HG03565 (cell line): Measurements from ENCODE around the gene SLC4A1.

Experiments used
- ATAC-seq: cut with Tn5 transposase; IDR thresholded peaks from one replicate; pipeline ENCODE4 v1.9.1; 2021; ENCODE audit warnings: mild to moderate bottlenecking, moderate library complexity; ENCODE audit not compliant: unreplicated experiment

SLC4A1 gene

DNA sequence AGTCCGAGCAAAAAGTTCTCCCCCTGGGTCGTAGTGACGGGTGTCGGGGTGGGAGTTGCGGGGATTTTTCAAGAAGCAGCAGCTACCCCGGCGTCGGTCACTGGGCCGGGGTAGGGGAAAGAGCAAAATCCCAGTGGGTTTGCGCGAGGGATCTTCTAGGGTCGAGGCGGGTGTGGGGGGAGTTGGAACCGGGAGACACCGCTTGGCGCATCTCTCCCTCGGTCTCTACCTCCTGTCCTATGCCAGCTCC is 46.1 kb downstream of the SLC4A1 start:
- no peak for ATAC-seq

DNA sequence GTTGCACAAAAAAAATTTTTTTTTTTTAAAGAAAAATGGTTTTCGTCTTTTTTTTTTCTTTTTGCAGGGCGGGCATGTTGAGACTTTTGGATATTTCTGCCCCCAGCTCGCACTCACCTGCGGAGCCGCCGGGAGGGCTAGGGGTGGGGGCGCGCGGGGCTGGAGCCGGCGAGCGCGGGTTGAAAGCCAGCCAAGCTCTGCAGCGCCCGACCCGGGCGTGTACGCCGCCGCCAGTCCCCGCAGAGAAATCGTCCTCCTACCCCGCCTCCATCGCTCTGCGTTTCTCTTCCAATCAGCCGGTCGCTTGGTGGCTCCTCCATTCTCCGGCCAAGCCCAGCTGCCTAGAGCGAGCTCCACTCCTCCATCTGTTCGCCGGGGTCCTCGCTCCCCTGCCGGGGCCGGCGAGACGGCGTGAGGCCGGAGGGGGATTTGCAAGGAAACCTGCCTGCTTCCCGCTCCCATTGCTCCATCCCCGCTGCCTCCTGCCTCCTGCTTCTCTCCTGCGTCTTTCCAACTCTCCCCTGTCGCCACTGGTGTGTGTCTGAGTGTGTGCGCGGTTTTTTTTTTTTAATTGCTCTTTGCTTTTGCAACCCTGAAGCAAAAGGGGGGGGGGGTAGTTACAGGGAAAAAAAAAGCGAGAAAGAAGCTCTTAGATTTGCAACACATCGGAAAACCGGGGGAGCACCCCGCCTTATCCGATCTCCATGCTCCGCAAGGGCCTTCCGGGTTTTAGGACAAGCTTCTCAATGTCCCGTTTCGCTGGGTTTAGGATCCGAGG is 46.7 kb downstream of the SLC4A1 start:
- no peak for ATAC-seq

DNA sequence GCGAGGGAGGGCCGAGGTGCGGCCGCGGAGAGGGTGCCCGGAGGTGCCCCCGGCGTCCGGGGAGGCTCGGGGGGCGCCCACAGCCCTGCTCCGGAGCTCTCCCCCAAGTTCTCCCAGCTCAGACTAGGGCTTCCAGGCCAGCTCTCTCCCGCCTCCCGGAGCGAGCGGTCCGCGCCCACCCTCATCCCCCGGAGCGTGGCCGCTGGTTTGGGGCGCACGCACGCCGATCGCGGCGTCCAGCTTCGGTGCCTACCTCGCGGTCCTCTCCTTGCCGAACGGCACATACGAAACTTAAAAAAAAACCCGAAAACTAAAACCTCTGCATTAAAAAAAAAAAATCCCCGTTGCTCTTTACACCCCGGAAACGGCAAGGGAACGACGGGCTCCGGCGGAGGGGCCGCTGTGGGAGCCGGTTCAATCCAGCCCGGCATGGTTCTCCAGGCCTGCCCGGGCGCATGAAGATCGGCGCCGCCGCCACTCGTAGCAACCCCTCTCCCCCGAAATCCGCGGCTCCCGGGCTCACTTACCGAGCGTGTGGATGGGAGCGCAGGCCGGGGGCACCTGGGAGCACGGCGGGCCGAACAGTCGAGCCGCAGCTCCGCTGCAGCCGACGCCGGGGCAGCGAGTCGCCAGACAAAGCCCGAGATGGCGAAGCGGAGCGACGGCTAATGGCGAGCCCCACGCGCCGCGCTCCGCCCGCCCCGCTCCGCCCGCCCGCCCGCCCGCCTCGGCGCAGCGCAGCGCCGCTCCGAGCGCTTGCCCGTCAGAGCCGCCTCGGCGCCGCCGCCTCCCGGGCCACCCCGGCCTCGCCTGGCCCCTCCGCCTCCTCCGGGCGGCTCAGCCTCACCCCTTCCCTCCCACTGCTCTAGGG is 47.5 kb downstream of the SLC4A1 start:
- ATAC-seq, result no peak

DNA sequence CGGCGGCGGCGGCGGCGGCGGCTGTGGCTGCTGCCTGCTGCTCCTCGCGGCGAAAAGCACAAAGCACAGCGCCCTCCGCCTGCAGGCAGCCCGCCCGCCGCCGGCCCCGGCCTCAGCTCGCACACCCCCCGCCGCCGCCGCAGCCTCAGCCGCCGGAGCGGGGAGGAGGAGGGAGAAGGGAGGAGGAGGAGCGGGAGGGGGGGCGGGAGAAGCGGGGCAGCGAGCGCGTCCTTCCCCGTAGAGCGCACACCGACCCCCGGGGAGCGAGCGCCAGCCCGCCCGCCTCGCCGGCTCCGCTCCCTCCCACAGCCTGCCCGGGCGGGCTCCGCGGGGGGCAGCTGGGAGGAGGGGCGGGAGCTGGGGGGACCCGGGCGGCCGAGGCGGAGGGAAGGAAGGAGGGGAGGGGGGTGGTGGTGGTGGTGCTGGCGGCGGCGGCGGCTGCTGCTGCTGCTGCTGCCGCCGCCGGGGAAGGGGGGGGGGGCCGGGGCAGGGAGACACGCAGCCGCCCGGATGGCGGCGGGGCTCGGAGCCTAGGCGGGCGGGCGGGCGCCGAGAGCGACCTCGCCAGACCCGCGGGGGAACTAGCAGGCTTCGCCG is 48.2 kb downstream of the SLC4A1 start, which contains the start of gene UBTF:
TSS of gene UBTF (minus strand) at position 60 of the 597 bp plus-strand sequence. CDS start 1,446 bp downstream, outside the sequence.
- ATAC-seq, result no peak

DNA sequence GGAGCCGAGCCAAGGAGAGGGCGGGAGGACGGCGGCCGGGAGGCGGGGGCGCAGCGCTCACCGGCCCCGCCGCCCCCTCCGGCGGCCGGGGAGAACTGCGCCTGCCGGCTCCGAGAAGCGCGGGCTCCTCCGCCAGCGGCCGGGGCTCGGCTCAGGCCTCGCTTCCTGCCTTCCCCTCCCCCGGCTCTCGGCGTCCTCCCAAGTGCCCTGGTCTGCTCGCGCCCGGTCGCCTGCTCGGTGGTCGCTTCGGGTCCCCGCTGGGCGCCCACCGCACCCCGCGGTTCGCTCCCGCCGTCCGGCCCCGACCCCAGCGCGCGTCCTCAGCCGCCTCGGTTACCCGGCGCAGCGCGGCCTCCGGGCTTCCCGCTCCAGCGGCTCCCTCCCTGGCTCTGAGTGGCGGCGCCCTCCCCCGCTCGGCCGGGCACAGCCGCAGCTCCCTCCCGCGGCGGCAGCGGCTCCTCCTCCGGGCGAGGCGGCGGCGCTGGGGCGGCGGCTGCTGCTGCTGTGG is 48.8 kb downstream of the SLC4A1 start:
- ATAC-seq, result peak; percentile 28

DNA sequence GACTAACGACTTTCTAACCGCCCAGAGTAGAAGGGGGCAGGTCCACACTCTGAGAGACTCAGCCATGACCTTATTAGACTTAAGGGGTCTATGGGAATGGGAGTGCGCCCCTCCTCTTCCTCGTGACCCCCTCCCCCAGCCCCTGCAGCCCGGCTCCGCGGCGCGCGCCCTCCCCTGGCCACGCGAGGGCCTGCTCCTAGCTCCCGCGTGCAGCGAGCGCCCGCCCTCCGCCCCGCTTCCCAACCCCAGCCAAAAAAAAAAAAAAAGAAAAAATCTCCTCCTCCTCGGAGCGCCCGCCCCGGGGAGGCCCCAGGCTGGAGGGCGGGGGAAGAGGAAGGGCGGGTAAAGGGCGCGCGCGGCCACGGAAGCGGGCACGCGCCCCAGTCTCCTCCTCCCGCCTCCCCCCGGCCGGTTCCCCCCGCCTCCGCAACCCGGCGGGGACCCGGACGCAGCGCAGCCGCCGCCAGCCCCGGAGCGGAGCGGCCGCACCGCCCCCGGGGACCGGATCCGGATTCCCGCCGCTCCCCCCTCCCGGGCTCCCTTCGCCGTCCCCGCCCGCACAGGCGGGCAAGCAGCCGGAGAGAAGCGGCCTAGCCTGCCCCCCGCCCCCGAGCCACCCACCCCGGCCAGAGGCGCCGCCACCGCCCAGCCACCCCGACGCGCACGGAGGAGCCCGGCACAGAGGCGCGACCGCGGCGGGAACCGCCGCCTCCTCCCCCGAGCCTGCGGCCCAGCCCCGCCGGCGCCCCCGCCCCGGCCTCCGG is 49.4 kb downstream of the SLC4A1 start:
- ATAC-seq, result peak; percentile 26

DNA sequence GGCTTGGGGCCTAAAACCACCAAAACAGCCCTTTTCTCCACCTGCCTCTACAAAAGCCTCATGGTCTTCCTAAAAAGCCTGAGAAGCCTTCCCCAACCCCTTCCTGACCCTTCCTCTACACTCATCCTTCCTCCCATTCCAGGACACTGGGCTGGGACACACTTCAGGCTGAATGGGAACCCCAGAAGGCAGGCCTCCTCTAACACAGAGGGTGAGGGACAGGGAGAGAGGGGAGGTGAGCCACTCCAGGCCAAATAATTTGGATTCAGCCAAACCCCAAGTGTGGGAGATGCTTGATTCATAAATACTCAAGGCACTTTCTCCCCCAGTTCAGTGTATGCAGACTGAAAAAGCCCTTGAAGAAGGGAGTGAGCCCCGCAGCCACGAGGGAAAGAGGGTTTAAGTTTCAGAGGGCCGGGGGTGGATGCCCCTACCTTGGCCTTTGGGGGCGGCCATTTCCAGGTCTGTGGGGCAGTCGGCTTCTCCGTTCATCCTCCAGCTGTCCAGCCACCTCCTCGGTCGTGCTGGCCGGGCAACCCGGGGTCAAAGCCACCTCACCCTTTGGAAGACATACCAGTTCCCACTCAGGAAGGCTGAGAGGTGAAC is 50.1 kb downstream of the SLC4A1 start:
- no peak for ATAC-seq

DNA sequence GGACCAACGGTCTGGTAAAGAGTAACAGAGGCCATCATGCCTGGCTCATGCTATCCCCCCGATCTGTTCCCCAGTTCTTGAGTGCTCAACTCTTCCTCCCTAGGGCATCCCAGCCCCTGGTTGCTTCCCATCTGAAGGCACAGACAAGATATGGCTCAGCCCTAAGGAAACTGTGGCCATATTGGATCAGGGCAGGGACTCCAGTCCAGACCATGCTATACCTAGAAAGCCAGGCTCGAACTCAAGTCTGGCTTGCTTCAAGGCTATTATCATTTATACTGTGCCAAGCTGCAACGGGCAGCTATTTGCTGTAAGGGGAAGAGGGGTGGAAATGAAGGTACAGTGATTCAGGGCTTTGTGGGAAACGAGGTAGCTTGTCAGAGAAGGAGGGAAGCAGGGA is 51.2 kb downstream of the SLC4A1 start:
- ATAC-seq, result no peak

DNA sequence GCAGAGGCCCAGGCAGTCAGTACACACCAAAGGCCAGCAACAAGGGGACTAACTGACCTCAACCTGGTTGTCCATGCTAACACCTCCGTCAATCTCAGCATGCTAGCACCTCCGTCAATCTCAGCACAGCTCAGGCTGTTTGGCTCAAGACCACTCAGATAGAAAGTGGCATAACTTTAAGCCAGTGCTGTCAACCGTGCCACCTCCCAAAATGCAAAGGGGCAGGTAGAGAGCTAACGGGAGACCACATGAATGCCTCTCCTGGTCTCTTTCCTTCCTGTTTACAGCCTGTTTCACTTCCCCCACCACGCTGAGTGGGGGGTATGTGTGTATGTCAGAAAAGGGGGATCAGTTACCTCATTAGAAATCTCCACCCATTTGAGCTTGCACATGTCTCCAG is 51.8 kb downstream of the SLC4A1 start:
- ATAC-seq, result no peak

DNA sequence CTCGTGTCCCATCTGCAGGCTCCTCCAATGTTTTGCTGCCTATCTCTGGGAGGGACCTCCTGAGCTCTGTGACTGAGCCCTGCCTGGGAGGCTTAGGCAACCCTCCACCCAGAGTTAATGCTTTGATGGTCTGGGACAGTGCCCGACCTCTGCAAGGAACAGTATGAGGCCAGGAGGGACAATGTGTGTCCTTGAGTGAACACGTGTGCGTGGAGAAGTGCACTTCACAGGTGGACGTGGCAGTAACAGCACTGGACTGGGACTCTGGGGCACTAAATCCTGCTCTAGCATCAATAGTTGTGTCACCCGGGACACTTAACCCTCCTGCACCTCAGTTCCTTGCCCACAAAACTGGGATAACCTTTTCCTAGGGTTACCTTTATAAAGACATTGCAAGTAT is 53.0 kb downstream of the SLC4A1 start:
- no peak for ATAC-seq

DNA sequence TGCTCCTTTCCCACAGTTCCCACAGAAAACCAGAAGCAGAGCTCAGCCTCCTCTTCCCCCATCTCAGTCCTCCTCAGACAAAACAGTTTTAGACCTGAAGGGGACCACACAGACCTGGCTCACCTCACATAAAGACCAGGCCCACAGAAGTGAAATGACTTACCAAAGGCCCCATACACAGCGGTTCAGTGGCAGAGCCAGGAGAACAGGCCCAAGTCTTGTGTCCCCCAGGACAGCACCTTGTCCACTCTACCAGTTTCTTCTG is 53.8 kb downstream of the SLC4A1 start:
- ATAC-seq, result no peak

DNA sequence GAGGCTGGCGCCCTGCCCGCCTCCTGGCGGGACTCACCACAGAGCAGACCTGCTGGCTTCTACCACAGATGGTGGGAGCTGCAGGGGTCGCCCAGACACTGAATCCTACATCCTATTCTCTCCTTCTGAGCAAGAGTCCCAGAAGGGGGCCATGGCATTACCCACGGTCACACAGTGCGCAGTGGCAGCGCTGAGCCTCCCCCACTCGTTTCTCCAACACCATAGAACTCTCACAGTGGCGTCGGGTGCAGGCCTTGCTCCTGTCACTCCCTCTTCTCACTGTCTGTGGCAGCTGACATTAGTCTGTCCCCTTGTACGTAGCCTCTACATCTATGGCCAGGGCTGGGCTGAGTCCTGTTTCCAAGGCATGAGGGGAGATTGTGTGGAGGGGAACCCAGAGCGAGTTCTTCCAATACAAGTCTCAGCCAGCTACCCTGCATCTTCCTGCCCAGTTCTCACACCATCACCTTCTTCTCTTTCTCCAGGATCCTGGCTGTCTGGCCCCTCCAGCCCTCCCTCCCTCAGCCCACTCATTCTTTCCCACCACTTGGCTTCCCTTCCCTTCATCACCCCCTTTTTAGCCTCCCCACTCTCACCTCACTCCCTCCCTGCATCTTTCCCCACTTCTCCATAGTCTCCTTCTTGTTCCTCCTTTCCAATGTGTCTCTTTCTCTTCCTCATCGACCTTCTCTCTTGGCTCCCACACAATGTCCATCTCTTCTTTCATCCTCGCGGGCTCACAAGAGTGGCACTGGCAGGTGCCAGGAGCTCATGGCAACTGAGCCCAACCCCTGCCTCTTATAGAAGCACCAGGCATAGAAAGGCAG is 54.3 kb downstream of the SLC4A1 start:
- ATAC-seq, result no peak

DNA sequence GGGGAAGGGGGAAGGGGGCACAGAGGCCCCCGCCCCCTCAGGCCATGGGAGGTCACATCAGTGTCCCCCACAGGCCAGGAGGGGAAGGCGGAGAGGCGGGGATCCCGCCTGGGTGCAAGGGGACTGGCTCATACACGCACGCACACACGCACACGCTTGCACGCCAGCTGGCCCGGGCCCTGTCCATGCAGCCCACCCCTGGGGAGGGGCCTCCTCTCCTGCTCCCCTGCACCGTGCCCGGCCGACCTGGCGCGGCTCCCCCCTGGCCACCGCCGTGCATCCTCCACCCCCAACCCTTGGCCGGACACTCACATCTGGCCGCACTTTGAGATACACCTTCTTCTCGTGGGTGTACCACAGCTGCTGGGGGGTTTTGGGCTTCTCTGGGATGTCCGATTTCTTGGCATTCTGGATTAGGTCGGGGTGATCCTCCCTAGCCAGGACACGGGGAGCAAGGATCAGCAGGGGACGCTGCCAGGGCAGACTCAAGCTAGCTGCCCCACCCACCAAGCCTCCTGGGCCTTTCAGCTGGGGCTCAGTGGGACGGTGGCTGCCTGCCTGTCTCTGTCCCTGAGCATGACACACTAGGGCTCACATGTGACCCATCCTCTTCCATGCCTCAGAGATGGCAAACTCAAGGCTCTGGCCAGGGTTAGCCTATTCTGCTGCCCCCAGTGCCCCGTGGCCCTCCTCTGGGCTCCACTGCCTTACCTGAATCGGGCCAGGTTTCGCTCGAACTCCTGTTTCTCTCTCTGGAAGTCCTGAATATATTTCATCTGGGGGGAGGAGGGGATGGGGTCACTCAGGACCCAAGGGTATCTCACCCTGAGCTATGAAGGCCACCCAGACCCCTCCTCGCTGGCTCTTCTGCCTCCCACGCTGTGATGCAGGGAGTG is 55.2 kb downstream of the SLC4A1 start:
- ATAC-seq, result no peak

DNA sequence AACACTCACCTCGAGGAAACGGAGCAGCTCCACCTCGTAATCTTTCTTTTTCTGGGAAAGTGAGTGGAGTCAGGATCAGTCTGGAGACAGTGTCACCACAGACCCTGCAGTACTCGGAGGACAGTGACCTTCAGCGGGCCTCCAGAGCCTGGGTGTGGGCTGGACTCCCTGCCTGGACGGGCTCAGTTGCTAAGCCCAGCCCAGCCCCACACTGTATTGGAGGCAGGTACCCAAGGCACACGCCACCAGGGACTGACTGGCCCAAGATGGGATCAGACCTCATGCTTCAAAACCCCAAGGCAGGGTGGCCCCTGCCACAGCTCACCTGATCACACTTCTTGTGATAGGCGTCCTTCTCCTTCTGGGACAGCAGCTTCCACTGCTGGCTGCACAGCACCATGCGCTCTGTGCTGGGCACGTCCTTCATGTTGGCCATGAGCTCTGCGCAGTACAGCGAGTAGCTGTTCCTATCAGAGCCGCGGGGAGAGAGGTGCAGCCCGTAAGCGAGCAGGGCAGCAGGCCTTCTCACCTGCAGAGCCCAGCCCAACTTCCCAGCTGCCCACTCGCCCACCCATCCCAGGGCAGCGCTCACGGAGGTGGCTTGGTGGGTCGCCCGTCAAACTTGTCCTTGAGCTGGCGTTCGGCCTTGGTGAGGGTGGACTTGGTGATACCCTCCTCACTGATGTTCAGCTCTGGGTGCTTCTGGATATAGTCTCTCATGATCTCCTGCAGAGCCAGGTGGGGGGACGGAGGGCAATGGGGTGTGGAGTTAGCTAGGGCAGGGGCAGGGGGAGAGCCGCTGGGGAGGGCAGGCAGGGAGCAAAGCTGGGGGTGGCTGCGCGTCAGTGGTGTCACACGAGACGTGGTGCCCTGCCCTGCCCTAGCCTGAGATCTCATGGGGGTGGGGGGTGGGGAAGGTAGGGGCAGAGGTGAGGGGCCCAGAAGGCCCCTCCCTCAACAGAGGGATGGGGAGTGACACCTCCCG is 56.4 kb downstream of the SLC4A1 start:
- ATAC-seq, result no peak

DNA sequence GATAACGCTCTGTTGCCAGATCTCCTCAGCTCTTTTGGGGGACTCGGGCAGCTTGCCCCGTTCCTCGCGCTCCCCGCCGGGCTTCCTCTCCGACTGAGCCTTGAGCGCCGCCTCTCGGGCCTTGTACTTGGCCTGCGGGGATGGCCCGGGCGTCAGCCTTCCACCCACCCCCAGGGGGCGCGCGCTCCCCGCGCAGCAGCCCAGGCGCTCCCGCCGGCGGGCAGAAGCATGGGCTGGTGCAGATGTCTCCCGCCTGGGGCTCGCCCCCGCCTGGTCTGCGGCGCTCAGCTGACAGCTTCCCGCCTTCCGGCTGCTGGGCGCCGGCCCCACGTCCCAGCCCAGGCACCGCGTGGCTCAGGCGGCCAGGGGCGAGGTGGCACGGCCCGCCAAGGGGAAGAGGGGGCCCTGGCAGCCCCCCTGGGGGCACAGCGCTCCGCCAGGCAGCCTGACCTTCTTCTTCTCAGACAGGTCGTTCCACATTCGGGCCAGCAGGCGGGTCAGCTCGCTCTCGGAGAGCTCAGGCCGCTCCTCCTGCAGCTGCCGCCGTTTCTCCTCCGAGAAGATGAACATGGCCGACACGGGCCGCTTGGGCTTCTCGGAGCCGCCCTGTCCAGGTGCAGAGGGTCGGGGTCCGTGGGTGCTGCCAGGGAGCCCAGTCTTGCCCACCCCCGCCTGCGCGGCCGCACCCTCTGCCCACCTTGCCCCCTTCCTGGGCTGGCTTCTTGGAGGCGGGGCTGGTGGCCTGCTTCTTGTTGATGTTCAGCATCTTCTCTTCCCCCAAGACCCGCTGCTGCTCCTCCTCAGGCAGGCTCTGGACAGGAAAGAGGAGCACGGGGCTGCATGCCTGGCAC is 57.4 kb downstream of the SLC4A1 start:
- ATAC-seq, result peak; percentile 80

DNA sequence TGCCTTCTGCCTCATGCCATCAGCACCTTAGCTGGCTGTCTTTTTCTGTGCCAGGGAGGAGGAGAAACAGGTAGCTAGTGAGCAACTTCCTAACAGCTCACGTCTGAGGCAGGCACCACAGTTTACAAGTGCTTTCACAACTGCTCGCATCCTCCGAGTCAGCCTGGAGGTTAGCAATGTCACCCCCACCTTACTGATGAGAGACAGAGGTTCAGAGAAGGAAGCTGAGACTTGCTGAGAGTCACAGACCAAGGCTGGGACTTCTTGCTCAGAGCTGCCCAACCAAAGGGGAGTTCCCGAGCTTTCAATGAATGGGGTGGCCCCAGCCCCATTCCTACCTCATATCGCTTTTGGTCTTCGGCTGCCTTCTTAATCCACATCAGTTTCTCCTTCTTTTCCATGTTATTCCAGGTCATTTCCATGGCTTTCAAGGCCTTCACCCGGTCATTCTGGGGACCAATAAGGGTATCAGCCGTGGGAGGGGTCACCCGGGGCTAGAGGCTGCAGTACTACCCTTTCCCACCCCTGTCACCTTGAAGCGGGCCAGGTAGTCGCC is 58.1 kb downstream of the SLC4A1 start:
- ATAC-seq, result no peak

DNA sequence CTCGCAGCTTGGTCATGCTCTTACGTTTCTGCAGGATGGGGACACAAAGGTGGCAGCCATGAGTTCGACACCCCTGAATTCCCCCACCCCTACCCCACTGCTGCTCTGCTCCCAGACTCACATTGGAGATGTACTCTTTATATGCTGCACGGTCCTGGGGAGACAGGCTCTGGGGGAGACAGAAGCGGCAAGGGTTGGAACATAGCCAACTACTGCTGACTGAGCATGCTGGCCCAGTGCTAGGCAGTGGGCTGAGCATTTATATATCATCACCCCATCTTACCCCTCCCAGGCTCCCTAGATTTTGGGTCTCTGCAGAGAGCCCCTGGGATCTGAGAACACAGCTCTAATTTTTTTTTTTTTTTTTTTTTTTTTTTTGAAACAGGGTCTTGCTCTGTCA is 60.2 kb downstream of the SLC4A1 start:
- no peak for ATAC-seq
